Measurements from ENCODE around the gene MAST4.

DNA sequence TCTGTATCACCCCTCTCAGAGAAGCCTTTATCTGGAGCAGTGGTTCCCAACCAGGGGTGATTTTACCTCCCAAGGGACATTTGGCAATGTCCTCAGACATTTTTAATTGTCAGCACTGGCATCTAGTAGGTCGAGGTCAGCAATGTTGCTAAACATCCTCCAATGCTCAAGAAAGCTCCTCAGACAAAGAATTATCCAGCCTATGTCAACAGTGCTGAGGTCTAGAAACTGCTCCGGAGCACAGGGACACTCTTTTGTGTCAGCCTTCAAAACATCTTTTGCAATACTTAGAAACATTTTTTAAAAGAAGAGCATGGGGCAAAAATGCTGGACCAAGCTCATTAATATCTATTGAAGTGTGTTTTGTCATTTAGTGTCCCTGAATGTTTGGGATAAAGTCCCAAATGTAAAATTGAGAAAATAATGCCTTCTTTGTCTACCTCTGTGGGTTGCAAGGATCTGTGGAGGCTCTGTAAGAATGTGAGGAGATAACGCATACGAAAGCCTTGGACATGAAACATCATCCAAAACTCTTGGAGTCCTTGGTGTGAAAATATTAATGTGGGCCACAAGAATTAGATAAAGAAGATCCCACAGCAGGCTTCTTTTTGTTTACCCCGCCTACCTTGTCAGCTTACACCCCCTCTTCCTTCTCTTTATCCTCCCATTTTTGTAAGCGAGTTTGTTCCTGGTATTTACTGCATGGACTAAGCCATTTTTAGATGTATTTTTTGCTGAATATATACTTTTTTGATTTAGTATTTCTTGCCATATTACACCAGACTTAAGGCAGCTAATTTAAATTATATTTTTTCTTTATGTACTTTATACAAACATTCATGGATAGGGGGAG, 406.9 kb downstream of the MAST4 start:
- TF ChIP-seq MBD4 (IDR thresholded peaks at IDR 0.05; ENCODE audit: borderline replicate concordance, low read length) (no peak), DNMT3B (CRISPR knock-in tag; conservative IDR thresholded peaks at IDR 0.05) (no peak), ATF1 (CRISPR knock-in tag; IDR thresholded peaks at IDR 0.05) (no peak), POLR2AphosphoS5 (IDR thresholded peaks at IDR 0.05; ENCODE audit: low read depth, low read length) (no peak), RNF2 (conservative IDR thresholded peaks at IDR 0.05; ENCODE audit: low read depth) (no peak), ELF1 (CRISPR knock-in tag; IDR thresholded peaks at IDR 0.05) (no peak), FOXK1 (CRISPR knock-in tag; IDR thresholded peaks at IDR 0.05; ENCODE audit: borderline replicate concordance, low read depth) (no peak)
- TF ChIP-seq, protein P1, sequence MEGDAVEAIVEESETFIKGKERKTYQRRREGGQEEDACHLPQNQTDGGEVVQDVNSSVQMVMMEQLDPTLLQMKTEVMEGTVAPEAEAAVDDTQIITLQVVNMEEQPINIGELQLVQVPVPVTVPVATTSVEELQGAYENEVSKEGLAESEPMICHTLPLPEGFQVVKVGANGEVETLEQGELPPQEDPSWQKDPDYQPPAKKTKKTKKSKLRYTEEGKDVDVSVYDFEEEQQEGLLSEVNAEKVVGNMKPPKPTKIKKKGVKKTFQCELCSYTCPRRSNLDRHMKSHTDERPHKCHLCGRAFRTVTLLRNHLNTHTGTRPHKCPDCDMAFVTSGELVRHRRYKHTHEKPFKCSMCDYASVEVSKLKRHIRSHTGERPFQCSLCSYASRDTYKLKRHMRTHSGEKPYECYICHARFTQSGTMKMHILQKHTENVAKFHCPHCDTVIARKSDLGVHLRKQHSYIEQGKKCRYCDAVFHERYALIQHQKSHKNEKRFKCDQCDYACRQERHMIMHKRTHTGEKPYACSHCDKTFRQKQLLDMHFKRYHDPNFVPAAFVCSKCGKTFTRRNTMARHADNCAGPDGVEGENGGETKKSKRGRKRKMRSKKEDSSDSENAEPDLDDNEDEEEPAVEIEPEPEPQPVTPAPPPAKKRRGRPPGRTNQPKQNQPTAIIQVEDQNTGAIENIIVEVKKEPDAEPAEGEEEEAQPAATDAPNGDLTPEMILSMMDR (CRISPR knock-in tag; IDR thresholded peaks at IDR 0.05): no peak
- TF ChIP-seq, protein P2, sequence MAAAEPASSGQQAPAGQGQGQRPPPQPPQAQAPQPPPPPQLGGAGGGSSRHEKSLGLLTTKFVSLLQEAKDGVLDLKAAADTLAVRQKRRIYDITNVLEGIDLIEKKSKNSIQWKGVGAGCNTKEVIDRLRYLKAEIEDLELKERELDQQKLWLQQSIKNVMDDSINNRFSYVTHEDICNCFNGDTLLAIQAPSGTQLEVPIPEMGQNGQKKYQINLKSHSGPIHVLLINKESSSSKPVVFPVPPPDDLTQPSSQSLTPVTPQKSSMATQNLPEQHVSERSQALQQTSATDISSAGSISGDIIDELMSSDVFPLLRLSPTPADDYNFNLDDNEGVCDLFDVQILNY (CRISPR knock-in tag; conservative IDR thresholded peaks at IDR 0.05): no peak
- TF ChIP-seq, protein P3, sequence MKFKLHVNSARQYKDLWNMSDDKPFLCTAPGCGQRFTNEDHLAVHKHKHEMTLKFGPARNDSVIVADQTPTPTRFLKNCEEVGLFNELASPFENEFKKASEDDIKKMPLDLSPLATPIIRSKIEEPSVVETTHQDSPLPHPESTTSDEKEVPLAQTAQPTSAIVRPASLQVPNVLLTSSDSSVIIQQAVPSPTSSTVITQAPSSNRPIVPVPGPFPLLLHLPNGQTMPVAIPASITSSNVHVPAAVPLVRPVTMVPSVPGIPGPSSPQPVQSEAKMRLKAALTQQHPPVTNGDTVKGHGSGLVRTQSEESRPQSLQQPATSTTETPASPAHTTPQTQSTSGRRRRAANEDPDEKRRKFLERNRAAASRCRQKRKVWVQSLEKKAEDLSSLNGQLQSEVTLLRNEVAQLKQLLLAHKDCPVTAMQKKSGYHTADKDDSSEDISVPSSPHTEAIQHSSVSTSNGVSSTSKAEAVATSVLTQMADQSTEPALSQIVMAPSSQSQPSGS (CRISPR knock-in tag; IDR thresholded peaks at IDR 0.05): no peak

All from HepG2 (cell line).